Tibial artery (tissue), 4 donors: Measurements from ENCODE around the gene CSKMT.

Experiments
- DNase-seq, 2 donors: peaks; one replicate each; pipeline ENCODE4 v3.0.0-alpha.2; 2019
- H3K27ac ChIP-seq, 2 donors: fragments of 200-600 bp; sonication (generic) in 1 of 2; 1 replicate in 1 of 2; 2 replicates in 1 of 2; pipeline ENCODE4 v1.5.1; 2018 to 2019; ENCODE audit warnings: mild to moderate bottlenecking in 1 of 2
- H3K27me3 ChIP-seq, 2 donors: fragments of 200-600 bp; sonication (generic) in 1 of 2; one replicate each; pipeline versions ENCODE4 v1.5.1 to v1.6.0; 2016 to 2019
- H3K36me3 ChIP-seq, 3 donors: fragments of 200-600 bp; sonication (generic) in 2 of 3; one replicate each; pipeline ENCODE4 v1.5.1; 2016 to 2019; ENCODE audit warnings: mild to moderate bottlenecking in 2 of 3
- H3K4me1 ChIP-seq, 4 donors: fragments of 200-600 bp; sonication (generic) in 2 of 4; 1 replicate in 3 of 4; 2 replicates in 1 of 4; pipeline ENCODE4 v1.5.1; 2016 to 2019
- H3K4me3 ChIP-seq, 2 donors: fragments of 200-600 bp; sonication (generic) in 1 of 2; 1 replicate in 1 of 2; 2 replicates in 1 of 2; pipeline ENCODE4 v1.5.1; 2018 to 2019; ENCODE audit warnings: mild to moderate bottlenecking in 2 of 2
- H3K9me3 ChIP-seq, 3 donors: fragments of 200-600 bp; sonication (generic) in 1 of 3; one replicate each; pipeline ENCODE4 v1.5.1; 2016 to 2019
- intact Hi-C: fragments of 100-400 bp; cut with DNase I; formaldehyde crosslinking; loops from one replicate; pipeline ENCODE4 v1.15.0; 2023; ENCODE audit warnings: low total_unique reads
- TF ChIP-seq, protein P1 (sequence below), 2 experiments: fragments of 200-600 bp in 1 of 2; fragments of 450-650 bp in 1 of 2; IDR thresholded peaks; one replicate each; pipeline ENCODE4 v1.5.1; 2017 to 2019; ENCODE audit warnings: antibody characterized with exemption in 2 of 2, mild to moderate bottlenecking in 1 of 2, moderate library complexity in 1 of 2

Gene CSKMT

GRCh38 chr11:62712276-62712812 is 47.2 kb downstream of the CSKMT start:
- Histone ChIP-seq H3K27ac (no peak overlapping the region), H3K27me3 (no peaks in the 10 kb centered on the region), H3K9me3 (no peaks in the 10 kb centered on the region), H3K4me3 (no peak overlapping the region), H3K36me3 (peaks cover 55 to 68% (median 67%) of the 10 kb centered on the region in 3 donors), H3K4me1 (peaks cover 0 to 24% (median 19%) of the 10 kb centered on the region in 4 donors)
- DNase-seq = peak in 1 of 2 donors; percentile 29
- intact Hi-C loops = no loop called here
- TF ChIP-seq, protein P1, sequence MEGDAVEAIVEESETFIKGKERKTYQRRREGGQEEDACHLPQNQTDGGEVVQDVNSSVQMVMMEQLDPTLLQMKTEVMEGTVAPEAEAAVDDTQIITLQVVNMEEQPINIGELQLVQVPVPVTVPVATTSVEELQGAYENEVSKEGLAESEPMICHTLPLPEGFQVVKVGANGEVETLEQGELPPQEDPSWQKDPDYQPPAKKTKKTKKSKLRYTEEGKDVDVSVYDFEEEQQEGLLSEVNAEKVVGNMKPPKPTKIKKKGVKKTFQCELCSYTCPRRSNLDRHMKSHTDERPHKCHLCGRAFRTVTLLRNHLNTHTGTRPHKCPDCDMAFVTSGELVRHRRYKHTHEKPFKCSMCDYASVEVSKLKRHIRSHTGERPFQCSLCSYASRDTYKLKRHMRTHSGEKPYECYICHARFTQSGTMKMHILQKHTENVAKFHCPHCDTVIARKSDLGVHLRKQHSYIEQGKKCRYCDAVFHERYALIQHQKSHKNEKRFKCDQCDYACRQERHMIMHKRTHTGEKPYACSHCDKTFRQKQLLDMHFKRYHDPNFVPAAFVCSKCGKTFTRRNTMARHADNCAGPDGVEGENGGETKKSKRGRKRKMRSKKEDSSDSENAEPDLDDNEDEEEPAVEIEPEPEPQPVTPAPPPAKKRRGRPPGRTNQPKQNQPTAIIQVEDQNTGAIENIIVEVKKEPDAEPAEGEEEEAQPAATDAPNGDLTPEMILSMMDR (IDR thresholded peaks at IDR 0.05) = no peak

DNA sequence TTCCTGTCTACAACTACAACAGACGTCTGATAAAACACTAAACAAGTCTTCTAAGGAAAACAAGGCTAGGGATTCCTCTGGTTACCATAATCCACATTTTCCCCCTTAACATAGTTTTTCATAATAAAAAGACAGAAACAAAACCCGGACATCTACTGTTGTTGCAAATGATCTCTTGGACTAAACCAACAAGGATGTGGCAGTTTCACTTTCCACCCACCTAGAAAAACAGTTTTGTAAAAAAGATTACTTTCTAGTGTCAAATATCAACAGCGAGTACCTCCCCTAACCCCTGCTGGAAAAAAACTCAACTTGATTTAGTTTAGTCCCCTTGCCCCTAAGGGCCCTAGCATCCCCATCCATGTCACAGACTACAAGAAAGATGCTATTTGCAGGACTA is 47.7 kb downstream of the CSKMT start:
- H3K36me3 ChIP-seq = peaks cover 61 to 73% (median 72%) of the 10 kb centered on the region in 3 donors
- H3K9me3 ChIP-seq = no peaks in the 10 kb centered on the region
- intact Hi-C loops = no loop called here
- H3K27me3 ChIP-seq = no peaks in the 10 kb centered on the region
- TF ChIP-seq, protein P1 (IDR thresholded peaks at IDR 0.05) = no peak
- DNase-seq = no peak
- H3K4me1 ChIP-seq = peaks cover 0 to 23% (median 19%) of the 10 kb centered on the region in 4 donors
- H3K27ac ChIP-seq = no peak overlapping the region
- no peak overlapping the region for H3K4me3 ChIP-seq

DNA sequence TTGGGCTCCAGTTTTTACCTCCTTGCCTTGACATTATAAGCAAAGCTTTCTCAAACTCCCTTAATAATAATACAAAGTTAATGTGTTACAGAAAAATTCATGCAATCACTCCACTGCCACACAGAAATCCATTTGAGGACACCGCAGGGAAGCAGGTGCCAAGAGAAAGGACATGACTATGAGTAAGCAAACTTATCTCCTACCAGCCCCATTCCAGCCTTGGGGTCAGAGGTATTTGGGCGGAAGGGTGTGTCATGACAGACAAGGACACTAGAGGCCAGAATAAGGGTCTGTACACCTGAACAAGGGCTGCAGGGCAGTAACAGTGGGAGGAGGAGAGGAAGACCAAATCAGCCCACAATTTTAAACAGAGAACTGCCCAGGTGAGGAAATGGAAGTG is 48.2 kb downstream of the CSKMT start:
- TF ChIP-seq, protein P1 (IDR thresholded peaks at IDR 0.05) = no peak
- Histone ChIP-seq H3K4me3 (no peak overlapping the region), H3K4me1 (peaks cover 0 to 18% (median 15%) of the 10 kb centered on the region in 4 donors), H3K9me3 (no peaks in the 10 kb centered on the region), H3K27me3 (no peaks in the 10 kb centered on the region), H3K36me3 (peaks cover 65 to 78% (median 77%) of the 10 kb centered on the region in 3 donors), H3K27ac (no peak overlapping the region)
- intact Hi-C loops = no loop called here
- peak in 1 of 2 donors; percentile 54 for DNase-seq

DNA sequence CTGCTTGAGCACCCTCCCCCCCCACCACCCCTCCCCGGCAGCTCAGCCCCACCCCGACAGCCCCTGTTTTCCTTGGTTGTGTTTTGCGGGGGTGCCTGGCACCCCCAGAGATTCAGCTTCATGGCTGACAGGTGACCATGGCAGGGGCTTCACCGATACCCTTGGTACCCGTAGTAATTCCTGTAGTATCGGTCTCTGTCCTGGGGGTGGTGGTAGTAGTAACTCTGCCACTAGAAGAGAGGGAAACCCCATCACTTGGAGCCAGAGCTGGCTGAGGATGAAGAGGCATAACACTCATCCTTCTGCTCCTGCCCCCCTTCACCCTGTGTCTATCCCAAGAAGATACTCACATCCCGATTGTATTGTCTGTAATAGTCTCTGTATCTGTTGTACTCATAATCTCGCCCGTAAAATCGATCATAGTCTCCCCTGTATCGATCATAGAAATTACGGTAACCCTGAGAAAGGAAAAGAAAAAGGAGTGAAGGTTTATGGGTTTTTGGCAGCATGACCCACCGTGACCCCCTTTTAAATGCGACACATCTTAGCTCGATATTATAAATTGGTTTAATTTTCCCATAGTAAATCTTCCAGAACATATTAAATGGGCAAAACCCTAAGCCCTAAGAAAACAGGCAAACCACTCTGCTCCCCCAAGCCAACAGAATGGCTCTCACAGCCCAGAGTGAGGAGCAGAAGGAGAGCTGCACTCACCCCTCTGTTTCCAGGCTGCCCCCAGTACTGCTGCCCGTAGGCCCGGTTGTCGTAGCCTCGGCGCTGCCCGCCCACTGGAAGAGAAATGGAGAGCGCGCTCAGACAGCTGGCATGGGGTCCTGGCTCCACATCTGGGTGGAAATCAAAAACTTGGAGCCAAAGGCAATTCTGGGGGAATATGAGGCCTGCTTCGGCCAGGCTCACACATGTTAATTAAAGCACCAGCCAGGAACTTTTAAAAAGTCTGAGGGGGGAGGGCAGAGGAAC is 50.3 kb downstream of the CSKMT start:
- peaks cover 86 to 99% (median 95%) of the 10 kb centered on the region in 3 donors for H3K36me3 ChIP-seq
- intact Hi-C loops = no loop called here
- TF ChIP-seq, protein P1 (IDR thresholded peaks at IDR 0.05) = no peak
- no peaks in the 10 kb centered on the region for H3K27me3 ChIP-seq
- peaks cover 0 to 3% (median 1%) of the 10 kb centered on the region in 4 donors for H3K4me1 ChIP-seq
- H3K9me3 ChIP-seq = no peaks in the 10 kb centered on the region
- peak in 1 of 2 donors; percentile 60 for DNase-seq
- no peak overlapping the region for H3K27ac ChIP-seq
- no peak overlapping the region for H3K4me3 ChIP-seq

GRCh38 chr11:62716206-62716605 is 51.1 kb downstream of the CSKMT start:
- DNase-seq = no peak
- H3K27ac ChIP-seq = no peak overlapping the region

More at GRCh38 chr11:62716206-62716605, 51.1 kb downstream of the CSKMT start:
- TF ChIP-seq, protein P1 (IDR thresholded peaks at IDR 0.05) = no peak
- intact Hi-C loops = no loop called here
- Histone ChIP-seq H3K27me3 (no peaks in the 10 kb centered on the region), H3K4me3 (no peak overlapping the region), H3K36me3 (peaks cover 85 to 100% (median 95%) of the 10 kb centered on the region in 3 donors), H3K9me3 (no peaks in the 10 kb centered on the region), H3K4me1 (peaks cover 0 to 2% (median 0%) of the 10 kb centered on the region in 4 donors)
